Muscle of leg (tissue), 11 donors: Measurements from ENCODE around the gene PPP1R15B. TPM values are rescaled to one million over a fixed set of nuclear protein-coding genes. Genes with fewer than 3 reads are reported as not detected.

ENCODE experiments used
- DNase-seq: peaks from one replicate; pipeline ENCODE4 v3.0.0; 2013
- H3K27ac ChIP-seq: one replicate; pipeline ENCODE4 v1.5.1; 2013; ENCODE audit warnings: mild to moderate bottlenecking, low read length, control low read depth
- H3K27me3 ChIP-seq: one replicate; pipeline ENCODE4 v1.6.1; 2013; ENCODE audit warnings: low read length; ENCODE audit not compliant: control insufficient read depth, insufficient read depth
- H3K36me3 ChIP-seq: one replicate; pipeline ENCODE4 v1.6.1; 2013; ENCODE audit warnings: low read length; ENCODE audit not compliant: control insufficient read depth, insufficient read depth
- H3K4me1 ChIP-seq: one replicate; pipeline ENCODE4 v1.6.1; 2013; ENCODE audit warnings: low read length; ENCODE audit not compliant: control insufficient read depth, insufficient read depth
- H3K4me3 ChIP-seq: one replicate; pipeline ENCODE4 v1.5.1; 2013; ENCODE audit warnings: low read length, control low read depth
- H3K9me3 ChIP-seq: replicated peaks from 2 replicates; pipeline ENCODE4 v1.6.1; 2013; ENCODE audit warnings: low read depth, low read length; ENCODE audit not compliant: control insufficient read depth
- WGBS: methylation state at CpG from one replicate; pipeline ENCODE4 v1.1.5; 2013; ENCODE audit warnings: missing lambda C conversion rate; ENCODE audit not compliant: insufficient coverage; 5-methylcytosine and 5-hydroxymethylcytosine counted together
- polyA plus RNA-seq, 8 donors: library from polyadenylated mRNA; unstranded; fragments of 120-200 nt; gene quantifications; one replicate each; pipeline versions ENCODE4 v1.2.1 to v1.2.3, GENCODE V29; 2013; ENCODE audit warnings: inconsistent platforms in 1 of 8, low replicate concordance in 1 of 8; ENCODE audit not compliant: insufficient read length in 8 of 8, insufficient read depth in 1 of 8
- total RNA-seq: library from RNA; stranded (reverse); fragments of 120-200 nt; gene quantifications from one replicate; pipeline ENCODE4 v1.2.4, GENCODE V29; 2013

The PPP1R15B gene
- total and polyA plus RNA-seq, 9 donors: 20.9 to 33.4 (median 25.0) TPM

- DNase-seq: no peak
- Histone ChIP-seq H3K9me3 (no peaks in the 10 kb centered on the region), H3K4me1 (peaks cover 34% of the 10 kb centered on the region), H3K36me3 (no peaks in the 10 kb centered on the region), H3K27me3 (peaks cover 2% of the 10 kb centered on the region), H3K4me3 (no peak overlapping the region), H3K27ac (no peak overlapping the region)
- 50% methylated on average over 5 of the region's 5 CpGs for WGBS
These were observed 53.0 kb downstream of the PPP1R15B start for GRCh38 chr1:204358605-204359004.

GRCh38 chr1:204357551-204358490 lies 53.8 kb downstream of the PPP1R15B start:
- H3K27me3 ChIP-seq: peaks cover 2% of the 10 kb centered on the region
- WGBS: 46% methylated on average over 14 of the region's 23 CpGs
- no peaks in the 10 kb centered on the region for H3K36me3 ChIP-seq
- H3K9me3 ChIP-seq: no peaks in the 10 kb centered on the region
- H3K4me1 ChIP-seq: peaks cover 26% of the 10 kb centered on the region
- no peak overlapping the region for H3K27ac ChIP-seq
- DNase-seq: no peak
- no peak overlapping the region for H3K4me3 ChIP-seq

DNA sequence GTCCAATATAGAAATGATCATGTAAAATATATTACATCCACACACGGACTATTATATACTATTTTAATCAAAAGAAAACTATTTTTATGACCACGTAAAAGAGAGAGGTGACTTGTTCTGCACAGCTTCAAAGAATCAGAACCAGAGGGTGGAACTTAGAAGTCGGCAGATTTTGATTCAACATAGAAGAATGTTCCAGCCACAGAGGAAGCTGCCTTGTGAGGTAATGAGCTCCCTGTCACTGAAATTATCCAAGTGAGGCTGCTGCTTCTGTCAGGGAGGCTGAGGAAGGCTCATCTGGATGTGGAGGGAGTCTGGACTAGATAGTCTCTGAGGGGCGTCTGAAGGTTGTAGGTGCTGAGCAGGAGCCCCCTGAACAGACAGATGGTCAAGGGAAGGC lies 54.6 kb downstream of the PPP1R15B start:
- Histone ChIP-seq H3K36me3 (no peaks in the 10 kb centered on the region), H3K4me1 (peaks cover 25% of the 10 kb centered on the region), H3K4me3 (no peak overlapping the region), H3K9me3 (no peaks in the 10 kb centered on the region), H3K27me3 (peaks cover 2% of the 10 kb centered on the region), H3K27ac (no peak overlapping the region)
- 81% methylated on average over 2 of the region's 4 CpGs for WGBS
- DNase-seq: no peak

DNA sequence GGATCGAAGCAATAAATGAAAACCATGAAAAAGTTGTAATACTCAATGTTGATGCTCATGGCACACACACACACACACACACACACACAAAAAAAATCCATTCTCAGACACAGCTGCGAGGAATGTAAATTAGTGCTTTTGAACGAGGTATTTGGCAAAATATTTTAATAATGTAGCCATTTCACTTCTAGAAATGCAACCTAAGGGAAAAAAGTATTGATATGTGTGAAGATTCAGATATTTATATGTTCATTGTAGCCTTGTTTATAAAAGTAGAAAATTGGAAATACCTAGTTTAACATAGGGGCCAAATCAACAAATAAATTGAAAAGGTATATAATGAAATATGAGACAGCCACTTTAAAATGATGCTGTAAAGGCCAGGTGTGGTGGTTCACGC lies 55.7 kb downstream of the PPP1R15B start:
- no peak for DNase-seq
- WGBS: no CpG with 5 or more reads among the region's 4 CpGs
- no peaks in the 10 kb centered on the region for H3K9me3 ChIP-seq
- no peak overlapping the region for H3K4me3 ChIP-seq
- H3K27me3 ChIP-seq: peaks cover 2% of the 10 kb centered on the region
- no peaks in the 10 kb centered on the region for H3K36me3 ChIP-seq
- H3K27ac ChIP-seq: no peak overlapping the region
- peaks cover 29% of the 10 kb centered on the region for H3K4me1 ChIP-seq

GRCh38 chr1:204354579-204354978 lies 57.0 kb downstream of the PPP1R15B start:
- peaks cover 2% of the 10 kb centered on the region for H3K27me3 ChIP-seq
- WGBS: 31% methylated on average over 3 of the region's 6 CpGs
- no peak for DNase-seq
- no peaks in the 10 kb centered on the region for H3K9me3 ChIP-seq
- no peaks in the 10 kb centered on the region for H3K36me3 ChIP-seq
- H3K27ac ChIP-seq: no peak overlapping the region
- no peak overlapping the region for H3K4me3 ChIP-seq
- peaks cover 33% of the 10 kb centered on the region for H3K4me1 ChIP-seq

Other genes with a start within 250 kb of the PPP1R15B start
- not detected for gene REN, start 245.5 kb downstream of the PPP1R15B start, total RNA-seq
- gene REN, start 245.5 kb downstream of the PPP1R15B start, polyA plus RNA-seq: under 1 TPM in 1 of 8 donors, not detected in 7; 0.31 TPM
- gene KISS1, start 215.3 kb downstream of the PPP1R15B start, total RNA-seq: 5.6 TPM
- gene KISS1, start 215.3 kb downstream of the PPP1R15B start, polyA plus RNA-seq: 1 to 10 TPM in 2 of 8 donors, under 1 TPM in 5, not detected in 1; 0.29 to 2.2 (median 0.64) TPM
- gene GOLT1A, start 197.8 kb downstream of the PPP1R15B start, total RNA-seq: 0.09 TPM
- gene GOLT1A, start 197.8 kb downstream of the PPP1R15B start, polyA plus RNA-seq: 1 to 10 TPM in 2 of 8 donors, under 1 TPM in 1, not detected in 5; 0.31 to 3.9 (median 1.5) TPM
- 2.2 TPM for gene PLEKHA6, start 51.9 kb downstream of the PPP1R15B start, total RNA-seq
- gene PLEKHA6, start 51.9 kb downstream of the PPP1R15B start, polyA plus RNA-seq: 1 to 10 TPM; 3.0 to 10.0 (median 5.0) TPM
- 24.9 TPM for gene PIK3C2B, start 83.0 kb upstream of the PPP1R15B start, total RNA-seq
- 10 to 100 TPM; 22.0 to 37.1 (median 32.0) TPM for gene PIK3C2B, start 83.0 kb upstream of the PPP1R15B start, polyA plus RNA-seq
- 36.8 TPM for gene MDM4, start 104.6 kb upstream of the PPP1R15B start, total RNA-seq
- 10 to 100 TPM in 7 of 8 donors, 1 to 10 TPM in 1; 9.9 to 37.1 (median 20.8) TPM for gene MDM4, start 104.6 kb upstream of the PPP1R15B start, polyA plus RNA-seq